ENCODE results near the gene LMNTD2.
A peak's percentile ranks its signal among the peaks of the same experiment; 100 is the strongest.

DNA sequence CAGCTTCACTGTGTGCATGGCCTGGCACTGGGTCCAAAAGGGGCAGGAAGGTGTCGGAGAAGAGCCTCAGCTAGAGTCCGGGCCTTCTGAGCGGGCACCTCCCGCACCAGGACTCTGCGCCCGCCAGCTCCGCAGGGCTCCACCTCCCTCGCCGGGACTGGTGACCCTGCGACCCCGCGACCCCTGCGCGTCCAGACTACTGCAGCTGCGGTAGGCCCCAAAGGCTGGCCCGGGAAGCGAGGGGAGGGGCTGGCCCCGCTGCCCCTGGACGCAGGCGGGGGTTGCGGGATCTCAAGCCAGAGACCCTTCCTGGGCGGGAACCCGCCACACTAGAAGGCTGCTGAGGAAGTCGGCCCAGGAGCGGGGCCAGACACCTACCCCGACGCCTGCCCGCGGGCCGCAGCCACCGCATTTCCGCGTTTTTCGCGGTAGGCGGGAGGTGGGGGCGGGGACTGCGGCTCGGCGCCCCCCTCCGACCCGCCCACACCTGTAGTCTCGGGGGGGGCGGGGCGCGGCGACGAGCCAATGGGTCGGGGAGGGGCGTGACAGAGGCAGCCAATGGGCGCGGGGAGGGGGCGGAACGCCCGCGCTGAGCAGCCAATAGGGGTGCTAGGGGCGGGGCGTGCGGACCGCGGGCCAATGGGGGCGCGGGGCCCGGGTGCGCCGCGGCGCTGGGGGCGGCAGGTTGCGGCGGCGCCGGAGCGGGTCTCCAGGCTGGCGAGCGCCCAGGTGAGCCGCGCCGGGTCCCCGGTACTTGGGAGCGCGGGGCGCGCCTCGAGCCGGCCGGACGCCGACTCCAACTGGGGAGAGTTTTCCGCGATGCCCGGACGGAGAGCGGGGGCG lies at the start of gene LMNTD2, which contains the start of gene RASSF7:
- peak in 1 of 3 donors; percentile 27 for TF ChIP-seq POLR2A (IDR thresholded peaks at IDR 0.05)
- peak in 2 of 11 experiments; percentile 20 to 34 for TF ChIP-seq CTCF (IDR thresholded peaks at IDR 0.05 in 8 of 11, conservative IDR thresholded peaks at IDR 0.05 in 3 of 11)

Measured in spleen (tissue), 7 donors.